ENCODE data around the gene GPC5. TPM values are rescaled to one million over a fixed set of nuclear protein-coding genes. Genes with fewer than 3 reads are reported as not detected.

GPC5 gene
- total and polyA plus RNA-seq, 2 experiments from 2014 or later: 0.32 TPM; not detected in 1

DNA sequence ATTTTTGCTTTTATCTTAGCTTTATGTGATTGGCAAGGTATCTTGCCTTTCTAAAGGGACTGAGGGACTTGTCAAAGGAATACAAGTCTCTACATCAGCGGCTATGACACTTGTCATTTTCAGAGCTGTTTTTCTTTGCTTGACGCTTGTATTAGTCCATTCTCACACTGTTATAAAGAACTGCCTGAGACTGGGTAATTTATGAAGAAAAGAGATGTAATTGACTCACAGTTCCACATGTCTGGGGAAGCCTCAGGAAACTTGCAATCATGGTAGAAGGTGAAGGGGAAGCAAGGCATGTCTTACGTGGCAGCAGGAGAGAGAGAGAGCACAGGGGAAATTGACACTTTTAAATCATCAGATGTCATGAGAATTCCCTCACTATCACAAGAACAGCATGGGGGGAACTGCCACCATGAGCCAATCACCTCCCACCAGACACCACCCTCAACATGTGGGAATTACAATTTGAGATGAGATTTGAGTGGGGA is 128.2 kb downstream of the GPC5 start:
- Histone ChIP-seq H3K4me3 (no peak overlapping the region), H3K9me2 (ENCODE audit: insufficient read depth) (no peaks in the 10 kb centered on the region), H3K9ac (no peak overlapping the region), H3K79me2 (ENCODE audit: insufficient read depth) (no peaks in the 10 kb centered on the region), H4K20me1 (ENCODE audit: insufficient read depth) (no peaks in the 10 kb centered on the region), H3F3A (ENCODE audit: insufficient read depth) (no peaks in the 10 kb centered on the region), H3K9me3 (ENCODE audit: low read depth) (no peaks in the 10 kb centered on the region), H3K4me2 (ENCODE audit: unreplicated experiment) (no peak overlapping the region), H2AFZ (no peak overlapping the region), H3K4me1 (ENCODE audit: insufficient read depth) (no peaks in the 10 kb centered on the region), H3K36me3 (ENCODE audit: low read depth) (no peaks in the 10 kb centered on the region), H3K27ac (no peak overlapping the region), H3K27me3 (replicated peaks; ENCODE audit: insufficient read depth) (no peaks in the 10 kb centered on the region)
- in situ Hi-C loops (cut with MboI): no loop called here
- TF ChIP-seq EZH2phosphoT487 (IDR thresholded peaks at IDR 0.05; ENCODE audit: insufficient read depth, low read depth) (no peak), EZH2 (IDR thresholded peaks at IDR 0.05; ENCODE audit: insufficient read depth, poor library complexity, severe bottlenecking) (no peak)
- 27 to 29% methylated on average over 3 of the region's 3 CpGs for WGBS, 2 experiments (ENCODE audit: low coverage in 1 of 2, low lambda C conversion rate in 2 of 2, missing lambda C conversion rate in 2 of 2)
- no peak for DNase-seq

- Histone ChIP-seq H3K79me2 (ENCODE audit: insufficient read depth) (no peaks in the 10 kb centered on the region), H3K4me1 (ENCODE audit: insufficient read depth) (no peaks in the 10 kb centered on the region), H3K36me3 (ENCODE audit: low read depth) (no peaks in the 10 kb centered on the region), H3K4me2 (ENCODE audit: unreplicated experiment) (no peak overlapping the region), H3K27ac (no peak overlapping the region), H3F3A (ENCODE audit: insufficient read depth) (no peaks in the 10 kb centered on the region), H2AFZ (no peak overlapping the region), H3K27me3 (replicated peaks; ENCODE audit: insufficient read depth) (no peaks in the 10 kb centered on the region), H3K9me2 (ENCODE audit: insufficient read depth) (no peaks in the 10 kb centered on the region), H3K9me3 (ENCODE audit: low read depth) (no peaks in the 10 kb centered on the region), H3K9ac (no peak overlapping the region), H4K20me1 (ENCODE audit: insufficient read depth) (no peaks in the 10 kb centered on the region), H3K4me3 (no peak overlapping the region)
- no peak for TF ChIP-seq EZH2phosphoT487 (IDR thresholded peaks at IDR 0.05; ENCODE audit: insufficient read depth, low read depth)
- TF ChIP-seq EZH2 (IDR thresholded peaks at IDR 0.05; ENCODE audit: insufficient read depth, poor library complexity, severe bottlenecking): no peak
- 16 to 17% methylated on average over 3 of the region's 3 CpGs for WGBS, 2 experiments (ENCODE audit: low coverage in 1 of 2, low lambda C conversion rate in 2 of 2, missing lambda C conversion rate in 2 of 2)
- no peak for DNase-seq
- in situ Hi-C loops (cut with MboI): no loop called here
These were observed 131.5 kb downstream of the GPC5 start for GRCh38 chr13:91529739-91530482.

- H3K36me3 ChIP-seq (ENCODE audit: low read depth): no peaks in the 10 kb centered on the region
- H3K4me1 ChIP-seq (ENCODE audit: insufficient read depth): no peaks in the 10 kb centered on the region
- H3K4me2 ChIP-seq (ENCODE audit: unreplicated experiment): no peak overlapping the region
- TF ChIP-seq EZH2 (IDR thresholded peaks at IDR 0.05; ENCODE audit: insufficient read depth, poor library complexity, severe bottlenecking) (no peak), EZH2phosphoT487 (IDR thresholded peaks at IDR 0.05; ENCODE audit: insufficient read depth, low read depth) (no peak)
- H3K9me2 ChIP-seq (ENCODE audit: insufficient read depth): no peaks in the 10 kb centered on the region
- no peak overlapping the region for H3K27ac ChIP-seq
- in situ Hi-C loops (cut with MboI): no loop called here
- DNase-seq: no peak
- no peaks in the 10 kb centered on the region for H3K27me3 ChIP-seq (replicated peaks; ENCODE audit: insufficient read depth)
- H3K79me2 ChIP-seq (ENCODE audit: insufficient read depth): no peaks in the 10 kb centered on the region
- no peaks in the 10 kb centered on the region for H4K20me1 ChIP-seq (ENCODE audit: insufficient read depth)
- H2AFZ ChIP-seq: no peak overlapping the region
- no peaks in the 10 kb centered on the region for H3K9me3 ChIP-seq (ENCODE audit: low read depth)
- H3F3A ChIP-seq (ENCODE audit: insufficient read depth): no peaks in the 10 kb centered on the region
- 11 to 14% methylated on average over 2 of the region's 2 CpGs for WGBS, 2 experiments (ENCODE audit: low coverage in 1 of 2, low lambda C conversion rate in 2 of 2, missing lambda C conversion rate in 2 of 2)
- no peak overlapping the region for H3K4me3 ChIP-seq
- H3K9ac ChIP-seq: no peak overlapping the region
These were observed 133.2 kb downstream of the GPC5 start for GRCh38 chr13:91531646-91532045.

GRCh38 chr13:91533354-91533753 is 134.9 kb downstream of the GPC5 start:
- Histone ChIP-seq H3K4me1 (ENCODE audit: insufficient read depth) (no peaks in the 10 kb centered on the region), H3F3A (ENCODE audit: insufficient read depth) (no peaks in the 10 kb centered on the region), H3K9ac (no peak overlapping the region), H3K36me3 (ENCODE audit: low read depth) (no peaks in the 10 kb centered on the region), H3K9me3 (ENCODE audit: low read depth) (no peaks in the 10 kb centered on the region), H3K27ac (no peak overlapping the region), H2AFZ (no peak overlapping the region), H3K79me2 (ENCODE audit: insufficient read depth) (no peaks in the 10 kb centered on the region), H3K27me3 (replicated peaks; ENCODE audit: insufficient read depth) (no peaks in the 10 kb centered on the region), H3K4me2 (ENCODE audit: unreplicated experiment) (no peak overlapping the region), H3K4me3 (no peak overlapping the region), H3K9me2 (ENCODE audit: insufficient read depth) (no peaks in the 10 kb centered on the region), H4K20me1 (ENCODE audit: insufficient read depth) (no peaks in the 10 kb centered on the region)
- TF ChIP-seq EZH2 (IDR thresholded peaks at IDR 0.05; ENCODE audit: insufficient read depth, poor library complexity, severe bottlenecking): no peak
- no peak for TF ChIP-seq EZH2phosphoT487 (IDR thresholded peaks at IDR 0.05; ENCODE audit: insufficient read depth, low read depth)
- 12 to 21% methylated on average over 2 of the region's 2 CpGs for WGBS, 2 experiments (ENCODE audit: low coverage in 1 of 2, low lambda C conversion rate in 2 of 2, missing lambda C conversion rate in 2 of 2)
- DNase-seq: no peak
- in situ Hi-C loops (cut with MboI): no loop called here

Measured in GM23248 (cell line).